K562 (cell line): ENCODE measurements around the gene FBXO28. TPM values are rescaled to one million over a fixed set of nuclear protein-coding genes. Genes with fewer than 3 reads are reported as not detected.

Source experiments
- ATAC-seq: fragments of 200-7000 bp; cut with Tn5 transposase; 3 replicates; pipeline ENCODE4 v1.9.1; 2020; ENCODE audit warnings: moderate library complexity
- BruUV-seq: library from RNA; stranded (reverse); fragments of 400-500 nt; replicated peaks from 2 replicates; lab custom pipeline; 2021; lab: Mats Ljungman, UMichigan
- CTCF ChIA-PET: fragments of 300-600 bp; formaldehyde crosslinking; extraction: SDS; loops from one replicate; lab custom pipeline; 2021; ENCODE audit warnings: low intra/inter-chr PET ratio; lab: Yijun Ruan, JAX
- POLR2A ChIA-PET: fragments of 300-600, 350-650 bp; sonication (Branson Sonifier 250); formaldehyde crosslinking; extraction: SDS; loops from one replicate; lab custom pipeline; 2021; ENCODE audit warnings: antibody characterized with exemption, inconsistent platforms; lab: Yijun Ruan, JAX
- DNase-seq, 4 experiments: peaks; one replicate each; pipeline versions ENCODE4 v3.0.0 to v3.0.0-alpha.2; 2011 to 2018; ENCODE audit warnings: low spot score in 3 of 4, mixed read lengths in 3 of 4; ENCODE audit errors: extremely low read depth in 1 of 4
- FAIRE-seq: peaks from 2 replicates; lab custom pipeline; 2011; peaks lifted over from hg19 to GRCh38; lab: Jason Lieb, UNC
- H2AFZ ChIP-seq: 2 replicates; pipeline ENCODE4 v1.6.0; 2011; ENCODE audit warnings: low read depth, low read length, control low read depth, inconsistent platforms
- H3K27ac ChIP-seq: fragments of 200-600 bp; 3 replicates; pipeline ENCODE4 v1.8.0; 2011; ENCODE audit warnings: low read depth, mild to moderate bottlenecking, control low read depth, inconsistent platforms, low read length, moderate library complexity, mixed read lengths; ENCODE audit errors: extremely low read depth
- H3K27me3 ChIP-seq, 2 experiments: fragments of 300-600 bp in 1 of 2; 2 replicates in 1 of 2; 3 replicates in 1 of 2; pipeline versions ENCODE4 v1.6.0 to v1.8.0; 2011; ENCODE audit warnings: inconsistent platforms in 2 of 2, low read length in 2 of 2, mild to moderate bottlenecking in 1 of 2, mixed read lengths in 1 of 2, moderate library complexity in 1 of 2; ENCODE audit not compliant: control insufficient read depth in 2 of 2, insufficient read depth in 2 of 2
- H3K36me3 ChIP-seq: fragments of 300-600 bp; 3 replicates; pipeline ENCODE4 v1.8.0; 2011; ENCODE audit warnings: mild to moderate bottlenecking, low read length, inconsistent platforms; ENCODE audit not compliant: control insufficient read depth, insufficient read depth
- H3K4me1 ChIP-seq, 2 experiments: fragments of 200-600 bp in 1 of 2; replicated peaks in 1 of 2; 2 replicates in 1 of 2; 3 replicates in 1 of 2; pipeline versions ENCODE4 v1.5.1 to v1.8.0; 2011; ENCODE audit warnings: inconsistent platforms in 2 of 2, low read length in 2 of 2, mild to moderate bottlenecking in 1 of 2, mixed read lengths in 1 of 2, moderate library complexity in 1 of 2; ENCODE audit not compliant: control insufficient read depth in 2 of 2, insufficient read depth in 2 of 2
- H3K4me2 ChIP-seq: 2 replicates; pipeline ENCODE4 v1.6.1; 2011; ENCODE audit warnings: low read length, control low read depth, inconsistent platforms, mixed read lengths; ENCODE audit not compliant: insufficient read depth
- H3K4me3 ChIP-seq: fragments of 200-600 bp; sonication (generic), shearing (Covaris generic); 2 replicates; pipeline ENCODE4 v1.5.1; 2016; ENCODE audit warnings: control low read depth, inconsistent platforms
- H3K79me2 ChIP-seq: fragments of 200-600 bp; 3 replicates; pipeline ENCODE4 v1.8.0; 2011; ENCODE audit warnings: low read length, inconsistent platforms; ENCODE audit not compliant: control insufficient read depth, insufficient read depth
- H3K9ac ChIP-seq, 2 experiments: 2 replicates each; pipeline versions ENCODE4 v1.6.0 to v1.6.1; 2011; ENCODE audit warnings: low read depth in 2 of 2, low read length in 2 of 2, control low read depth in 1 of 2, inconsistent platforms in 1 of 2, mild to moderate bottlenecking in 1 of 2, mixed read lengths in 1 of 2; ENCODE audit not compliant: insufficient read depth in 1 of 2
- H3K9me1 ChIP-seq: one replicate; pipeline ENCODE4 v1.6.0; 2011; ENCODE audit warnings: inconsistent platforms, mild to moderate bottlenecking, low read length, moderate library complexity; ENCODE audit not compliant: control insufficient read depth, insufficient read depth
- H3K9me3 ChIP-seq: replicated peaks from 2 replicates; pipeline ENCODE4 v1.5.1; 2011; ENCODE audit warnings: low read depth, low read length, inconsistent platforms; ENCODE audit not compliant: control insufficient read depth, insufficient read depth
- H4K20me1 ChIP-seq: replicated peaks from 2 replicates; pipeline ENCODE4 v1.6.1; 2011; ENCODE audit warnings: low read length, inconsistent platforms, mixed read lengths; ENCODE audit not compliant: control insufficient read depth, insufficient read depth
- C11orf30 ChIP-seq: fragments of 450-650 bp; IDR thresholded peaks from 2 replicates; pipeline ENCODE4 v1.6.1; 2016; ENCODE audit warnings: low read depth, mild to moderate bottlenecking
- EP400 ChIP-seq: fragments of 450-650 bp; IDR thresholded peaks from 2 replicates; pipeline ENCODE4 v1.6.1; 2017; ENCODE audit warnings: antibody characterized with exemption, mild to moderate bottlenecking, moderate library complexity
- GATAD2A ChIP-seq: fragments of 450-650 bp; IDR thresholded peaks from 2 replicates; pipeline ENCODE4 v1.6.1; 2017
- WGBS: fragments of 100-300 bp; shearing (Covaris generic); methylation state at CpG from one replicate; pipeline ENCODE4 v1.1.6; 2016; ENCODE audit warnings: low coverage, mixed read lengths; ENCODE audit not compliant: insufficient coverage; ENCODE audit errors: missing lambda C conversion rate; 5-methylcytosine and 5-hydroxymethylcytosine counted together
- in situ Hi-C: fragments of 300-500 bp; cut with MboI; formaldehyde crosslinking; loops from 4 replicates; pipeline ENCODE4 v1.15.0; 2018; ENCODE audit warnings: inconsistent platforms, mixed read lengths
- intact Hi-C: fragments of 100-400 bp; cut with micrococcal nuclease; formaldehyde crosslinking; loops from 2 replicates; pipeline ENCODE4 v1.14.2; 2022
- polyA plus RNA-seq, 8 experiments: library from polyadenylated mRNA; depleted of rRNA in 4 of 8; stranded (reverse) in 5 of 8; unstranded in 3 of 8; fragments of >200 nt; fragmentation: Nextera tagmentation in 2 of 8; fragmentation: Illumina TruSeq in 1 of 8; extraction: Ambion mirVana in 2 of 8; extraction: Trizol in 1 of 8; gene quantifications; 2 replicates each; pipeline versions ENCODE4 v1.2.1 to v1.2.3, GENCODE V29; 2011 to 2014; ENCODE audit warnings: inconsistent platforms in 1 of 8, missing spikeins in 1 of 8
- total RNA-seq, 7 experiments: library from RNA; depleted of rRNA in 6 of 7; stranded (reverse); fragments of >200 nt in 6 of 7; fragmentation: Illumina TruSeq in 2 of 7; extraction: Trizol in 2 of 7; gene quantifications; 2 replicates each; pipeline versions ENCODE4 v1.2.1 to v1.2.3, GENCODE V29; 2011 to 2021; ENCODE audit warnings: low replicate concordance in 1 of 7
- TF ChIP-seq, protein P1 (sequence below): fragments of 250-450 bp; sonication (Bioruptor Pico); IDR thresholded peaks from 2 replicates; pipeline ENCODE4 v1.5.0; 2021; ENCODE audit warnings: mild to moderate bottlenecking, borderline replicate concordance
- TF ChIP-seq, protein P2 (sequence below), 2 experiments: fragments of 450-650 bp; IDR thresholded peaks; 2 replicates each; pipeline ENCODE4 v1.6.1; 2018; ENCODE audit warnings: mild to moderate bottlenecking in 2 of 2, low read depth in 1 of 2; ENCODE audit not compliant: partially characterized antibody in 2 of 2
- TF ChIP-seq, protein P3 (sequence below), 3 experiments: IDR thresholded peaks in 2 of 3; conservative IDR thresholded peaks in 1 of 3; 2 replicates each; pipeline ENCODE4 v1.5.1; 2011 to 2012; ENCODE audit warnings: low read length in 3 of 3, mild to moderate bottlenecking in 3 of 3, control low read depth in 2 of 3, improper control_type of control experiment in 1 of 3, inconsistent platforms in 1 of 3, low read depth in 1 of 3, mixed read lengths in 1 of 3, moderate library complexity in 1 of 3; ENCODE audit not compliant: insufficient read depth in 2 of 3
- TF ChIP-seq, protein P4 (sequence below): sonication (generic); formaldehyde crosslinking; IDR thresholded peaks from 2 replicates; pipeline ENCODE4 v1.8.0; 2022; ENCODE audit warnings: missing genetic modification reagents, mild to moderate bottlenecking, moderate library complexity, borderline replicate concordance

Gene FBXO28
- total and polyA plus RNA-seq, 9 of the 15 experiments (the other 6 are each of a cell fraction or from before 2014, with no cell fraction given), result 4.1 to 34.8 (median 25.3) TPM

DNA sequence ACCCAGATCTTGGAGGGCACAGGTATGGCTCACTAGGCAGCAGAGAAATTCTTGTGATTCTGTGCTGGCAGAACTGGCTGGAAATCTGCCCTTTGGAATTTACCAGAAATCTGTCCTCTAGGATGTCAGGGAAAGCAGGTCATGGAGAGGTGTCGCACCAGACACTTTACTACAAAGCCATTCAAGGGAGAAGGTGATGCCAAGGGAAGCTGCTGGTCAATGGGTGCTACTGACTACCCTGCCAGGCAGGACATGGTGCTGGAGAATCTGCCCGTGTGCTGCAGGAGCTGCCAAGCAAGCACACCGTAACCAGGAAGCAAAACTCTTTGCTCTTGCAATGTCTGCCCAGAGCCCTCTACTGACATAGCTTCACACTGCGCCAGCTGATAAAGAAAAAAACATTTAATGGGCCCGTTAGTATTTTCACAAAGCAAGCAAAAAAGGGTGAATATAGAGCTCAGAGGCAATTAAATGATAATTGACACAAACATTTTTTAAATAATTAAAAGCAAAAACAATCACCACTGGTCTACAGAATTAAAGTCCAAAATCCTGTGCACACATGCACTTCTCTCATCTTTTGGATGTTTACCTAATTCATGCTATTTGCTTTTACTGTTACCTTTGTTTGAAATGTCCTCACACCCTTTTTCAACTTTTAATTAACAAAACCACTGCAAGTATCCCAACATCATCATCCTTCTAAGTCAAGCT is 7.2 kb upstream of the FBXO28 start:
- WGBS, result 24% methylated on average over 5 of the region's 5 CpGs
- in situ Hi-C loops, result loop anchor here (25.0 kb wide), 2 partner anchors 231 to 831 kb away; partner anchors contain the start of genes DNAH14 and NVL
- BruUV-seq, result no TSS peak
- peak; percentile 56 for FAIRE-seq
- H3K9me3 ChIP-seq, result no peaks in the 10 kb centered on the region
- H3K4me3 ChIP-seq, result no peak overlapping the region
- ChIA-PET POLR2A (interaction anchor here (0.6 to 1.1 kb wide), 6 partner anchors 13 to 374 kb away, joined by 3 to 5 read pairs (median 4); no protein-coding TSS in a partner anchor), CTCF (no interaction called here)
- H3K36me3 ChIP-seq, result no peaks in the 10 kb centered on the region
- H2AFZ ChIP-seq, result peak overlapping the region; percentile 99
- peak in 3 of 4 experiments; percentile 23 to 70 (median 62) for DNase-seq
- peak overlapping the region; percentile 78 for H3K4me2 ChIP-seq
- no peaks in the 10 kb centered on the region for H4K20me1 ChIP-seq
- H3K27me3 ChIP-seq, result no peaks in the 10 kb centered on the region
- H3K79me2 ChIP-seq, result no peaks in the 10 kb centered on the region
- H3K4me1 ChIP-seq, result peaks cover 0 to 3% of the 10 kb centered on the region in 2 experiments; a peak in 2 of 5 replicates
- no peaks in the 10 kb centered on the region for H3K9me1 ChIP-seq
- peak; percentile 96 for ATAC-seq
- no peak overlapping the region; the same call in 2 of the 3 replicates for H3K27ac ChIP-seq
- intact Hi-C loops, result loop anchor here (5.0 kb wide), 2 partner anchors 44 to 294 kb away; no protein-coding TSS in a partner anchor
- peak overlapping the region; percentile 9 to 65; a peak in 2 of 4 replicates for H3K9ac ChIP-seq
- TF ChIP-seq, protein P1, sequence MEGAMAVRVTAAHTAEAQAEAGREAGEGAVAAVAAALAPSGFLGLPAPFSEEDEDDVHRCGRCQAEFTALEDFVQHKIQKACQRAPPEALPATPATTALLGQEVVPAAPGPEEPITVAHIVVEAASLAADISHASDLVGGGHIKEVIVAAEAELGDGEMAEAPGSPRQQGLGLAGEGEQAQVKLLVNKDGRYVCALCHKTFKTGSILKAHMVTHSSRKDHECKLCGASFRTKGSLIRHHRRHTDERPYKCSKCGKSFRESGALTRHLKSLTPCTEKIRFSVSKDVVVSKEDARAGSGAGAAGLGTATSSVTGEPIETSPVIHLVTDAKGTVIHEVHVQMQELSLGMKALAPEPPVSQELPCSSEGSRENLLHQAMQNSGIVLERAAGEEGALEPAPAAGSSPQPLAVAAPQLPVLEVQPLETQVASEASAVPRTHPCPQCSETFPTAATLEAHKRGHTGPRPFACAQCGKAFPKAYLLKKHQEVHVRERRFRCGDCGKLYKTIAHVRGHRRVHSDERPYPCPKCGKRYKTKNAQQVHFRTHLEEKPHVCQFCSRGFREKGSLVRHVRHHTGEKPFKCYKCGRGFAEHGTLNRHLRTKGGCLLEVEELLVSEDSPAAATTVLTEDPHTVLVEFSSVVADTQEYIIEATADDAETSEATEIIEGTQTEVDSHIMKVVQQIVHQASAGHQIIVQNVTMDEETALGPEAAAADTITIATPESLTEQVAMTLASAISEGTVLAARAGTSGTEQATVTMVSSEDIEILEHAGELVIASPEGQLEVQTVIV, result no peak
- TF ChIP-seq C11orf30 (0 out of 2 replicates have a peak, but pooled peaks have one; percentile 15), EP400 (0 out of 2 replicates have a peak, but pooled peaks have one; percentile 16), GATAD2A (no peak)
- TF ChIP-seq, protein P2, sequence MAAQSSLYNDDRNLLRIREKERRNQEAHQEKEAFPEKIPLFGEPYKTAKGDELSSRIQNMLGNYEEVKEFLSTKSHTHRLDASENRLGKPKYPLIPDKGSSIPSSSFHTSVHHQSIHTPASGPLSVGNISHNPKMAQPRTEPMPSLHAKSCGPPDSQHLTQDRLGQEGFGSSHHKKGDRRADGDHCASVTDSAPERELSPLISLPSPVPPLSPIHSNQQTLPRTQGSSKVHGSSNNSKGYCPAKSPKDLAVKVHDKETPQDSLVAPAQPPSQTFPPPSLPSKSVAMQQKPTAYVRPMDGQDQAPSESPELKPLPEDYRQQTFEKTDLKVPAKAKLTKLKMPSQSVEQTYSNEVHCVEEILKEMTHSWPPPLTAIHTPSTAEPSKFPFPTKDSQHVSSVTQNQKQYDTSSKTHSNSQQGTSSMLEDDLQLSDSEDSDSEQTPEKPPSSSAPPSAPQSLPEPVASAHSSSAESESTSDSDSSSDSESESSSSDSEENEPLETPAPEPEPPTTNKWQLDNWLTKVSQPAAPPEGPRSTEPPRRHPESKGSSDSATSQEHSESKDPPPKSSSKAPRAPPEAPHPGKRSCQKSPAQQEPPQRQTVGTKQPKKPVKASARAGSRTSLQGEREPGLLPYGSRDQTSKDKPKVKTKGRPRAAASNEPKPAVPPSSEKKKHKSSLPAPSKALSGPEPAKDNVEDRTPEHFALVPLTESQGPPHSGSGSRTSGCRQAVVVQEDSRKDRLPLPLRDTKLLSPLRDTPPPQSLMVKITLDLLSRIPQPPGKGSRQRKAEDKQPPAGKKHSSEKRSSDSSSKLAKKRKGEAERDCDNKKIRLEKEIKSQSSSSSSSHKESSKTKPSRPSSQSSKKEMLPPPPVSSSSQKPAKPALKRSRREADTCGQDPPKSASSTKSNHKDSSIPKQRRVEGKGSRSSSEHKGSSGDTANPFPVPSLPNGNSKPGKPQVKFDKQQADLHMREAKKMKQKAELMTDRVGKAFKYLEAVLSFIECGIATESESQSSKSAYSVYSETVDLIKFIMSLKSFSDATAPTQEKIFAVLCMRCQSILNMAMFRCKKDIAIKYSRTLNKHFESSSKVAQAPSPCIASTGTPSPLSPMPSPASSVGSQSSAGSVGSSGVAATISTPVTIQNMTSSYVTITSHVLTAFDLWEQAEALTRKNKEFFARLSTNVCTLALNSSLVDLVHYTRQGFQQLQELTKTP (IDR thresholded peaks at IDR 0.05; ENCODE audit: low read depth in 1 of 2, partially characterized antibody in 2 of 2), result peak in 1 of 2 experiments; percentile 49
- TF ChIP-seq, protein P3, sequence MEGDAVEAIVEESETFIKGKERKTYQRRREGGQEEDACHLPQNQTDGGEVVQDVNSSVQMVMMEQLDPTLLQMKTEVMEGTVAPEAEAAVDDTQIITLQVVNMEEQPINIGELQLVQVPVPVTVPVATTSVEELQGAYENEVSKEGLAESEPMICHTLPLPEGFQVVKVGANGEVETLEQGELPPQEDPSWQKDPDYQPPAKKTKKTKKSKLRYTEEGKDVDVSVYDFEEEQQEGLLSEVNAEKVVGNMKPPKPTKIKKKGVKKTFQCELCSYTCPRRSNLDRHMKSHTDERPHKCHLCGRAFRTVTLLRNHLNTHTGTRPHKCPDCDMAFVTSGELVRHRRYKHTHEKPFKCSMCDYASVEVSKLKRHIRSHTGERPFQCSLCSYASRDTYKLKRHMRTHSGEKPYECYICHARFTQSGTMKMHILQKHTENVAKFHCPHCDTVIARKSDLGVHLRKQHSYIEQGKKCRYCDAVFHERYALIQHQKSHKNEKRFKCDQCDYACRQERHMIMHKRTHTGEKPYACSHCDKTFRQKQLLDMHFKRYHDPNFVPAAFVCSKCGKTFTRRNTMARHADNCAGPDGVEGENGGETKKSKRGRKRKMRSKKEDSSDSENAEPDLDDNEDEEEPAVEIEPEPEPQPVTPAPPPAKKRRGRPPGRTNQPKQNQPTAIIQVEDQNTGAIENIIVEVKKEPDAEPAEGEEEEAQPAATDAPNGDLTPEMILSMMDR (IDR thresholded peaks at IDR 0.05 in 2 of 3, conservative IDR thresholded peaks at IDR 0.05 in 1 of 3; ENCODE audit: insufficient read depth in 2 of 3, low read depth in 1 of 3, low read length in 3 of 3), result peak; percentile 64 to 69 (median 67)
- TF ChIP-seq, protein P4, sequence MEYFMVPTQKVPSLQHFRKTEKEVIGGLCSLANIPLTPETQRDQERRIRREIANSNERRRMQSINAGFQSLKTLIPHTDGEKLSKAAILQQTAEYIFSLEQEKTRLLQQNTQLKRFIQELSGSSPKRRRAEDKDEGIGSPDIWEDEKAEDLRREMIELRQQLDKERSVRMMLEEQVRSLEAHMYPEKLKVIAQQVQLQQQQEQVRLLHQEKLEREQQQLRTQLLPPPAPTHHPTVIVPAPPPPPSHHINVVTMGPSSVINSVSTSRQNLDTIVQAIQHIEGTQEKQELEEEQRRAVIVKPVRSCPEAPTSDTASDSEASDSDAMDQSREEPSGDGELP, result peak; percentile 55
